NOMO-1 treated with DMSO at 0.1 percent for 48 hours (cell line): ENCODE results near the gene ANO6.
A peak's percentile ranks its signal among the peaks of the same experiment; 100 is the strongest.
"Not testable (repeated sequence)": the region's sequence is repeated elsewhere in the genome, so short reads cannot be mapped to it uniquely, and the experiment has no call there.

Experiments
- DNase-seq: peaks from one replicate; lab custom pipeline; 2025; ENCODE audit not compliant: unreplicated experiment; lab: John Stamatoyannopoulos, UW

ANO6 gene

GRCh38 chr12:45304514-45305178, 88.8 kb downstream of the ANO6 start:
- no peak for DNase-seq

GRCh38 chr12:45305907-45306306, 90.0 kb downstream of the ANO6 start:
- DNase-seq: no peak

- DNase-seq: peak; percentile 39
These were observed 94.1 kb downstream of the ANO6 start for GRCh38 chr12:45309836-45310626.

- DNase-seq: no peak
These were observed 94.7 kb downstream of the ANO6 start for GRCh38 chr12:45310627-45310968.

- DNase-seq: no peak
These were observed 96.1 kb downstream of the ANO6 start for GRCh38 chr12:45312012-45312411.

- DNase-seq: no peak
These were observed 98.9 kb downstream of the ANO6 start for GRCh38 chr12:45314770-45315169.

GRCh38 chr12:45315462-45315861, 99.6 kb downstream of the ANO6 start:
- DNase-seq: no peak

- DNase-seq: not testable (repeated sequence)
These were observed 101.4 kb downstream of the ANO6 start for GRCh38 chr12:45317261-45317660.

- DNase-seq: no peak
These were observed 106.9 kb downstream of the ANO6 start for GRCh38 chr12:45322810-45323209.

- no peak for DNase-seq
These were observed 108.5 kb downstream of the ANO6 start for GRCh38 chr12:45324391-45324790.

GRCh38 chr12:45326358-45326975, 110.6 kb downstream of the ANO6 start:
- DNase-seq: no peak

GRCh38 chr12:45327823-45328383, 112.0 kb downstream of the ANO6 start:
- no peak for DNase-seq

- no peak for DNase-seq
These were observed 113.3 kb downstream of the ANO6 start for GRCh38 chr12:45329238-45329637.

GRCh38 chr12:45329702-45330101, 113.8 kb downstream of the ANO6 start:
- no peak for DNase-seq

- DNase-seq: no peak
These were observed 115.7 kb downstream of the ANO6 start for GRCh38 chr12:45331552-45331951.

- no peak for DNase-seq
These were observed 118.5 kb downstream of the ANO6 start for GRCh38 chr12:45334396-45334795.

GRCh38 chr12:45336331-45336730, 120.4 kb downstream of the ANO6 start:
- no peak for DNase-seq

- DNase-seq: no peak
These were observed 121.1 kb downstream of the ANO6 start for GRCh38 chr12:45336762-45337596.

GRCh38 chr12:45337835-45338234, 121.9 kb downstream of the ANO6 start:
- DNase-seq: no peak

GRCh38 chr12:45338272-45338671, 122.4 kb downstream of the ANO6 start:
- no peak for DNase-seq

- no peak for DNase-seq
These were observed 123.1 kb downstream of the ANO6 start for GRCh38 chr12:45339035-45339434.
